ENCODE measurements around the gene MAPK8.

Gene MAPK8

DNA sequence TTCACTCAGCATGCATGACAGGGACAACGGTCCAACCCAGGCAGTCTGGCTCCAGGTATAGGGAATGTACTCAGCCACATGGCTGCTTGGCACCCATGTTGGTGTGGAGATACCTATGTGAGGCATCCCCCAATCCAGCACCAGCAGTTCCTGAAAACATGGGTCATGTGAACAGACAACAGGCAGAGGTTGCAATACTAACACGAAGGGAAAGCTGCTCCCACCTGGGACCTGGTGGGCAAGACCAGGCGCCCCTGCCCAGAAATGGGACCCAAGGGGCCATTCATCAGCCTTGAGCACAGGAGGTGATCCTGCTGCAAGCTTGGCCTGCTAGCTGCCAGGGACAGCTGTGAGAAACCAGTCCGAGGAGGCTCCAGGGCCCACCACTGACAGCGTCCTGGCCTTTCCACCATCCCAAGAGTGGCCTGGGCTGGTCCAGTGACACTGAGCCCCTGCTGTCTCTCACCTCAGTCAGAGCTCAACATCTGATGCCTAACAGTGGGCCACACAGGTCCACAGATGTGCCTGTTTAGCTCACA, 156.1 kb downstream of the MAPK8 start:
- DNase-seq (ENCODE audit: low spot score) = no peak

GRCh38 chr10:48463318-48464003, 157.0 kb downstream of the MAPK8 start:
- no peak for DNase-seq (ENCODE audit: low spot score)

DNA sequence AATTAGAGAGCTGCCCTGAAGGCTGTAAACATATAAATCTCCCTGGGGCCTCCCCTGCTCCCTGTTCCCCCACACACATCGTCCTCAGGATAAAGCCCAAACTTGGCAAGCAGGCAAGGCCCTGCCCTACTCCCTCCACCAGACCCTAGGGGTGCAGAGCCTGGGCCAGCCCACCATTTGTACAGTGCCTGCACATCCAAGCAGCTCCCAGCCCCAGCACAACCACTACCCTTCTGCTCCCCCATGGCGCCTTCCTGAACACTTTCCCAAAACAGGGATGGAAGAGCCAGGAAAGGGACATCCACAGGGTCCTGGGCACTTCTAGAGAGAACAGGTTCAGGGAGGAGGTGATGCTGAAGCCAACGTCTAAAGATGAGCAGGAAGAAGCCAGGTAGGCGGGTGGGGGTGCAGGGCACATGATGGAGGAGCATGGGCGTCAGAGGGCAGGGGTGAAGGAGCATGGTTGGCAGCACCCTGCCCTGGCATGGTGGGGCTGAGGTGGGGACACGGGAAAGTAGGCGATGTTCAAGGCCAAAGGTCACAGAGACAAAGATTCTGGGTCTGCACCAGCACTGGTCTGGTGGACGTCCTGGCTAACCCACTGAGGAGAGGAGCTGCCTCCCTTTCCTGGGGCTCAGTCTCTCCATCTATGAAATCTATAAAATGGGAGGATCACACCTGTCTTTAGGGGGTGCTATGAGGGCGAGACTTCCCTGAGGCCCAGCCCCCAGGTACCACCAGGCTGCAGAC, 157.8 kb downstream of the MAPK8 start:
- DNase-seq (ENCODE audit: low spot score) = no peak

- DNase-seq (ENCODE audit: low spot score) = peak; percentile 59
Observed at GRCh38 chr10:48464871-48465736, 158.6 kb downstream of the MAPK8 start.

DNA sequence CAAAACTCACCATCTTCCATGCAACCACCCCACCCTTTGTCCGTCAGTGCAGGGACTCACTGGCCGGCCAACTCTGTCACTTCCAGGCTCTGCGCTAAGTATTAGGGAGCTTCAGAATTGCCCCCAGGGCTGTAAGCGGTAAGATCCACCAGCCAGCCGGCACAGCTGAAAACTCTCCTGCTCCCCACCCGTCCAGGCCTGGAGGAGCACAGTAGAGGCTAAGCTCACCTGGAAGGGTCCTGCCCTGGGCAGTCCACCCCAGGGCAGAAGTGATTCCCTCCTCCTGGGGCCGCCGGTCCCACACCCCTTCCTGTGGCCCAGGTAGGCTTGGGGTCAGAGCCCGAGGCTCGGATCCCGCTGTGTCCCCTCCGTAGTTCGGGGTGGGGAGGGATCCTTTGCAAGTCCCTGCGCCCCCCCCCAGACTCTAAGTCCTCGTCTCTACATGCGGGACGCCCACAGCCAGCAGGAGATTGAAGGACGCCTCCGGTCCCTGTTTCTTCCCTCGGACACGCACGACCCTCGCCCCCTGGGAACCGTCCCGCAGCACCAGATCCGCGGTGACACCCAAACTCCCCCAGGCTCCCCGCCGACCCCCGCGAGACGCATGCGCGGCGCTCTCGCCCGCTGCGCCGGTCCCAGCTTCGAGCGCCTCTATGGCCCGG, 159.5 kb downstream of the MAPK8 start:
- no peak for DNase-seq (ENCODE audit: low spot score)

GRCh38 chr10:48466611-48467240, 160.2 kb downstream of the MAPK8 start:
- no peak for DNase-seq (ENCODE audit: low spot score)

GRCh38 chr10:48467669-48468068, 161.2 kb downstream of the MAPK8 start:
- no peak for DNase-seq (ENCODE audit: low spot score)

- no peak for DNase-seq (ENCODE audit: low spot score)
Observed at GRCh38 chr10:48468130-48468790, 161.8 kb downstream of the MAPK8 start.

GRCh38 chr10:48468866-48469511, 162.5 kb downstream of the MAPK8 start:
- DNase-seq (ENCODE audit: low spot score) = no peak

DNA sequence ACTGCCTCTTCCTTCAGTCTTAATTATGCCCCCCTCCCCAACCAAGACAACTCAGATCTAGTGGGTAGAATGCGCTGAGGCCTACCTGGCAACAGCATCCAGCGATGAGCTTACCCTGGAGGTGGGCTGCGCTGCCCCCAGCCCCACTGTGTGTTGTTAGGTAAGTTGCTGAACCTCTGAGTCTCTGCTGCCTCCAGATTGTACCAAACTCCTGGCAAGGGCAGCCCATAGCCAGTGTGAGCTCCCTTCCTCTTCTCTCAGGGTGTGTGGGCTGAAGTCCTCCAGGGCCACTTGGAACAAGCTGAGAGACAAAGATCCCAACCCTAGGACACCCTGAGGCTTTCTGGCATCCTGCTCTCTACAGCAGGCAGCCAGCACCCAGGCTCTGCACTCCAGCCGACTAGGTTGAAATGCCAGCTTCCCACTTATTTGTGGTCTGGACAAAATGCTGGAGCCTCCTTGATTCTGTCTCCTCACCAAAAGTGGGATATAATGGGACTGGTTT, 163.1 kb downstream of the MAPK8 start:
- no peak for DNase-seq (ENCODE audit: low spot score)

DNA sequence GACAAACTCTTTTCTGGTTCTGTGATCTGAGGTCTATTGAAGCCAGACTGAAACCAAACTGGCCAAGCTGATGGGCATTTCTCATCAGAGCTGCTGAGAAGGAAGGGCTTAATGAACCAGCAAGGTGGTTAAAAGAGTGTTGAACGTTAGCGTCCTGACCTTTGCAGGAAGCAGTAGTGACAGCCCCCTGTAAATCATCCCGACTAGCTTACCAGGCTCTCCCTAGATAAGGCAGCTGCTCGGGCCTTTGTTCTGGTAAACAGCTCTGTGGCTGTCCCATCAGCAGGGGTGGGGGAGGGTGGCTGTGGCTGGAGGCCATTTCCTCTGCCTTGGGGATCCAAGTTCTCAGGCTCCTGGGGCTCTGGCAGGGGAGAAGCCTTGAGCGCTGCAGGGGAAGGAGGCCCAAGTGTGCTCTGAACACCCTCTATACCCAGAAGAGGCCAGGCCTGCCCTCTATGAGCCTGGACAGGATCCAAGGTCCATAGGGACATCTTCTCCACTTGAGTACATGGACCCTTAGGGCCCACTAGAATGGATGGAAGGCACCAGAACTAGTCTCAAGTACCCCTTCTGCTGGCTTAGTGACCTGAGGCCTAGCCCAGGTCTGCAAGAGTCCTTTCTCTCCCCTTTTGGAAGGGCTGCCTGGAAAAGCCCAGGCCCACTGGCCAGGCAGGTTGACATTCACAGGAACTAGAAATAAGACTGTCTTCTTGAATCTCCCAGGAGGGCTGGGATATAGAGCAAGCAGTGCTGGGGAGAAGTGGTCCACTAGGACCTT, 163.8 kb downstream of the MAPK8 start:
- DNase-seq (ENCODE audit: low spot score) = peak; percentile 83

DNA sequence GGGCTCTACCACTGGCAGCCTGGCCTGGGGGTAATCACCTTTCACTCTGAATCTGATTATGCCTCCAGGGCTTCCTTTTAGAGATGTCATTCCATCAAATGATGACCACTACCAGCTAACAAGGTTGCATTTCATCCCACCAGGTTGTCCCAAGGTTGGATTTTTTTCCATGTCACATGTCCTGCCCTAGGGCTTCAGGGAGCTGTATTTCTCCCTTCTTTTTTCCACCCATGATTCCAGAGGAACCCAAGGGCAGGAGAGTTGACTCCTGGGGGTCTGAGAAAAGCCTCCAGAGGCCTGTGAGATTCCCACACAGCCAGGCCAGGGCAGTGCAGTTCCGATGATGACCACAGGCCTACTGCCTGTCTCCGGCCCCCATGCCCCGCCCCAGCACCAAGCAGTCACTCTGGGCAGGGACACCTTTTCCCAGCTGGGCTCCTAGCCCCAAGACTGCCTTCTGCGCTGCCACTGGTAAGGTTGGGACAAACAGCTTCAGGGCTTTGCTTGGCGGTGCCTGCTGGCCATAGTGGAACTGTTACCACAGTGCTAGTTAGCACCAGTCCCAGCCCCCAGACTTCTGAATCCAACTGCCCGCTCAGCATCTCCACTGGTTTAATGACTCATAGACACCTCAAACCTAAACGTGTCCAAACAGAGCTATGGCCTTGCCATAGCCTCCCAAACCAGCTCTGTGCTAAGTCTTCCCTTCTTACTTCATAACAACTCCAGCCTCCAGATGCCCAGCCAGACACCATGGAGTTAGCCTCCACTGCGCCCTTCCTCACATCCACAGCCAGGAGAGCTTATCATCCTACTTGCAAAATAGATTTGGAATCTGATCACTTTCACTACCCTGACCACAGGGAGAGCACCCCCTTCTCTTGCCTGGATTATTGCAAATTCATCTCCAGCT, 164.7 kb downstream of the MAPK8 start:
- no peak for DNase-seq (ENCODE audit: low spot score)

DNA sequence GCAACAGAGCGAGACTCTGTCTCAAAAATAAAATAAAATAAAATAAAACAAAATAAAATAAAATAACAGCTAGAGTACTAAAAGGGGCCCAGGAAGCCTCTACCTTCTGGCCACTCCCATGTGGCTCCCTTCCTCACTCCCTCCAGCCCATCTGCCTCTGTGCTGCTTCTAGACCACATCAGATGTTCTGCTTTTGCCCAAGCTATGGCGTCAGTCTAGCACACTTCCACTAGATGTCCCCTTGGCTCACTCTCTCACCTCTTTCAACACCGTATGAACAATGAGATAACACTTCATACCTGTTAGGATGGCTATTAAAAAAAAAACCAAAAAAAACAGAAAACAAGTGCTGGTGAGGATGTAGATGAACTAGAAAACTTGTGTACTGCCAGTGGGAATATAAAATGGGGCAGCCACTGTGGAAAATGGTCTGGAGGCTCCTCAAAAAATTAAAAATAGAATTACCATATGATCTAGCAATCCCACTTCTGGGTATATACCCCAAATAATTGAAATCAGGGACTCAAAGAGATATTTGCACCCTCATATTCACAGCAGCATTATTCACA, 166.1 kb downstream of the MAPK8 start:
- DNase-seq (ENCODE audit: low spot score) = no peak

DNA sequence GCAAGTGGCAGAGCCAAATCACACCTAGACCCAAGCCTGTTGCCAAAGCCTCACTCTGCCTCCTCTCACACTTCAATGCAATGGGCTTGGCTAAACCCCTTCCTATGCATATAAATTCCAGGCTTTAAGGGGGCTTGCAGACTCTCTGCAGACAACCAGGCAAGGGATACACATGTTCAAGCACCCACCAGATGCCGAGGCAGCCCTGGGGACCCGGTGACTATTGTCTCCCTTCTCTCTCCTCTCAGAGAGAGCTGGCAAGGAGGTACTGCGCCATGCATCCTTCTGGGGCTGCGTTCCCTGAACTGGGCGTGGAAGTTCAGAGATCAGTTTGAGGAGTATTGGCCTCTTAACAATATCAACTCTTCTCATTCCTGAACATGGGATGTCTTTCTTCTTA, 167.2 kb downstream of the MAPK8 start:
- DNase-seq (ENCODE audit: low spot score) = no peak

DNA sequence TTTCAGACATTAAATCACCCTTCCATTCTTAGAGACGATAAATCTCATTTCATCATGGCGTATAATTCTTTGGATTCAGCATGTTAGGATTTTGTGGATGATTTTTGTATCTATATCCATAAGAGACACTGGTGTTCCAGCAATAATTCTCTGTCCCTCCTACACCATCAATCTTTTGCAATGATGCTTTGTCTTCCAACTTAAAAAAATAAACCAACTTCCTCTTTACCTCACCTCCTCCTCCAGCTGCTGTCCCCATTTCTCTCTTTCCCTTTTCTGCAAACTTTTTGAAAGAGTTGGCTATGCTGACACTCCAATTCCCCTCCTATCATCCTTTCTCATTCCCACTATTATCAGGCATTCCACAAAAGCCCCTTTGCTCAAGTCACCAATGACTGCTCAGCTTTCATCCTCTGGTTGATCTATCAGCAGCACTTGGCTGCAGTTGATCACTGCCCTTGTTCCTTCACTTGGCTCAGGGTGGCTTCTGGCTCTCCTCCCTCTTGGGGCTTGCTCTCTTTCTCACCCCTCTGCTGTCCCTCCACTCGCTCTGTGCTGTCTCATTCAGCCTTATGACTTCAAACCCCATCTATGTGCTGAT, 168.4 kb downstream of the MAPK8 start:
- DNase-seq (ENCODE audit: low spot score) = no peak

DNA sequence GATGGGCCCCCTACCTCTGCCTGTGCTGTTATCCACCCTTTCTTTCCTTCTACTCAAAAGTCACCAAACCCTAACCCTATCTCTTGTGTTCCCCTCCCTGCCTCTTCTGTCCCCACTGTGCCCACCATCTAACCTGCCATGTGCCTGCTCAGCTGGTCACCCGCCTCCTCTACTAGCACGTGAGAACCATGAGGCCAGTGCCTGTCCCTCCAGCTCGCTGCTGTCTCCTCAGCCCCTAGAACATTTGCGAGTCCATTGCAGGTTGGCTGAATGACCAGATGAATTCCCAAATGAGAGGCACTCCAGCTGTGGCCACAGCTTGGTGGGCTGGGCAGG, 169.4 kb downstream of the MAPK8 start:
- no peak for DNase-seq (ENCODE audit: low spot score)

DNA sequence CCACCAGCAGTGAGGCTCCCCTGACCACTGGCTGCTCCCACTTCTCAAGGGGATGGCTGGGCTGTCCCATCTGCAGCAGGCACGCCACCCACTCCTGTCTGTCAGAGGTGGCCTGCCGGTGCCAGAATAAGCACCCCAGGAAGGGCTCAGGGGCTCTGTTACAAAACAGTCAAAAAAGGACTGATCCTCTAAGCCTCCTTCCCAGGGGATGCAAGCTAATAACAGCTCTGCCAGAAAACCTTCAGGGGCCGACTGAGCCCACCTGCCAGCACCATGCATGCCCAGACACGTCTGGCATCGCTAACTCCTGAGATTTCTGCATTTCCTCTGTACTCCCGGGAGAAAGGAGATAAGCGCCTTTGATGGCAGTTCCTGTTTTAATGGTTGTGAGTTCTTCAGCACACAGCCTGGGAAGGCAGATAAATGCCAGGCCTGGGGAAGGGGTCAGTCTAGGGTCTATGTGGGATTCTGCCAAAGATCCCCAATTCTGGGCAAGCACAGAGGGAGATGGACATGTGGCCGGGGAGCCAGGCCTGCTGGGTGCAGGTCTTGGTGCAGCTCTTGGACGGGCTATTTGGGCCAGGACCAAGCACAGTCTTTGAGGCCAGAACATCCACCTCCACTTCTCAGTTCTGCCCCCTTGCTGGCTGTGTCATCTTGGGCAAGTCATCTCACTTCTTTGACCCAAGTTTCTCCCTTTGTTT, 170.0 kb downstream of the MAPK8 start:
- no peak for DNase-seq (ENCODE audit: low spot score)
